Stimulated activated CD8-positive, alpha-beta memory T cell treated with anti-CD3 and anti-CD28 coated beads, Interleukin-12 subunit alpha, Interleukin-12 subunit beta, amount 100 ng/mL, for 24 hours (primary cell): ENCODE measurements around the gene CDH13.

Source experiments
- DNase-seq: peaks from one replicate; pipeline ENCODE4 v3.0.0-alpha.2; 2020; ENCODE audit errors: extremely low read depth

The CDH13 gene

GRCh38 chr16:82750068-82750467 lies 123.3 kb downstream of the CDH13 start:
- no peak for DNase-seq

- DNase-seq, result no peak
These were observed 124.3 kb downstream of the CDH13 start for GRCh38 chr16:82751020-82751419.

GRCh38 chr16:82752172-82752571 lies 125.4 kb downstream of the CDH13 start:
- no peak for DNase-seq

GRCh38 chr16:82753821-82754220 lies 127.1 kb downstream of the CDH13 start:
- DNase-seq, result no peak

GRCh38 chr16:82754716-82755513 lies 128.1 kb downstream of the CDH13 start:
- no peak for DNase-seq

- DNase-seq, result no peak
These were observed 129.0 kb downstream of the CDH13 start for GRCh38 chr16:82755570-82756282.

GRCh38 chr16:82756283-82756599 lies 129.5 kb downstream of the CDH13 start:
- no peak for DNase-seq

GRCh38 chr16:82758406-82758805 lies 131.6 kb downstream of the CDH13 start:
- no peak for DNase-seq

GRCh38 chr16:82758904-82759303 lies 132.1 kb downstream of the CDH13 start:
- no peak for DNase-seq

GRCh38 chr16:82761236-82761635 lies 134.5 kb downstream of the CDH13 start:
- no peak for DNase-seq

GRCh38 chr16:82761858-82762257 lies 135.1 kb downstream of the CDH13 start:
- DNase-seq, result no peak

- DNase-seq, result no peak
These were observed 136.6 kb downstream of the CDH13 start for GRCh38 chr16:82763371-82763770.

- DNase-seq, result no peak
These were observed 140.4 kb downstream of the CDH13 start for GRCh38 chr16:82767198-82767597.

- no peak for DNase-seq
These were observed 141.0 kb downstream of the CDH13 start for GRCh38 chr16:82767808-82768207.

GRCh38 chr16:82769845-82770244 lies 143.1 kb downstream of the CDH13 start:
- no peak for DNase-seq

- no peak for DNase-seq
These were observed 145.4 kb downstream of the CDH13 start for GRCh38 chr16:82772215-82772614.

GRCh38 chr16:82773018-82773417 lies 146.2 kb downstream of the CDH13 start:
- no peak for DNase-seq

GRCh38 chr16:82776470-82777146 lies 149.8 kb downstream of the CDH13 start:
- DNase-seq, result no peak

GRCh38 chr16:82782715-82783251 lies 156.0 kb downstream of the CDH13 start:
- no peak for DNase-seq

- no peak for DNase-seq
These were observed 157.3 kb downstream of the CDH13 start for GRCh38 chr16:82783933-82784572.

- DNase-seq, result no peak
These were observed 157.8 kb downstream of the CDH13 start for GRCh38 chr16:82784573-82784968.

GRCh38 chr16:82788225-82788624 lies 161.5 kb downstream of the CDH13 start:
- DNase-seq, result no peak
